GOT3 (cell line): ENCODE measurements around the gene KRT76.
"Not testable (repeated sequence)": the region's sequence is repeated elsewhere in the genome, so short reads cannot be mapped to it uniquely, and the experiment has no call there.

Experiments used
- DNase-seq: peaks from one replicate; lab custom pipeline; 2025; ENCODE audit warnings: mixed read lengths; lab: John Stamatoyannopoulos, UW

Gene KRT76

GRCh38 chr12:52759218-52759617, 17.9 kb downstream of the KRT76 start:
- DNase-seq = no peak

- DNase-seq = no peak
Observed at GRCh38 chr12:52757449-52758176, 19.5 kb downstream of the KRT76 start.

- DNase-seq = no peak
Observed at GRCh38 chr12:52756281-52756960, 20.7 kb downstream of the KRT76 start.

- DNase-seq = no peak
Observed at GRCh38 chr12:52755533-52755932, 21.6 kb downstream of the KRT76 start.

GRCh38 chr12:52754135-52754534, 23.0 kb downstream of the KRT76 start:
- DNase-seq = no peak

- DNase-seq = no peak
Observed at GRCh38 chr12:52753283-52753682, 23.9 kb downstream of the KRT76 start.

GRCh38 chr12:52752516-52752915, 24.6 kb downstream of the KRT76 start:
- no peak for DNase-seq

GRCh38 chr12:52751795-52752194, 25.4 kb downstream of the KRT76 start:
- no peak for DNase-seq

- DNase-seq = not testable (repeated sequence)
Observed at GRCh38 chr12:52750532-52750931, 26.6 kb downstream of the KRT76 start.

GRCh38 chr12:52749827-52750226, 27.3 kb downstream of the KRT76 start:
- no peak for DNase-seq

- no peak for DNase-seq
Observed at GRCh38 chr12:52748578-52748977, 28.6 kb downstream of the KRT76 start.

GRCh38 chr12:52745554-52745953, 31.6 kb downstream of the KRT76 start:
- DNase-seq = no peak

GRCh38 chr12:52744493-52745156, 32.5 kb downstream of the KRT76 start:
- DNase-seq = no peak

GRCh38 chr12:52742822-52743457, 34.2 kb downstream of the KRT76 start:
- DNase-seq = no peak

GRCh38 chr12:52742196-52742580, 35.0 kb downstream of the KRT76 start:
- DNase-seq = no peak

GRCh38 chr12:52741375-52742195, 35.6 kb downstream of the KRT76 start:
- no peak for DNase-seq

- DNase-seq = no peak
Observed at GRCh38 chr12:52740584-52740983, 36.6 kb downstream of the KRT76 start.

GRCh38 chr12:52739963-52740362, 37.2 kb downstream of the KRT76 start:
- DNase-seq = no peak

GRCh38 chr12:52735816-52736632, 41.1 kb downstream of the KRT76 start:
- no peak for DNase-seq

- DNase-seq = no peak
Observed at GRCh38 chr12:52735106-52735505, 42.0 kb downstream of the KRT76 start.

- no peak for DNase-seq
Observed at GRCh38 chr12:52730793-52731192, 46.4 kb downstream of the KRT76 start.
